CD4-positive, alpha-beta memory T cell (primary cell): ENCODE results near the gene MAP3K20. TPM values are rescaled to one million over a fixed set of nuclear protein-coding genes. Genes with fewer than 3 reads are reported as not detected.
"Not testable (repeated sequence)": the region's sequence is repeated elsewhere in the genome, so short reads cannot be mapped to it uniquely, and the experiment has no call there.

ENCODE experiments used
- CTCF ChIA-PET: fragments of 350-600 bp; sonication (Branson Sonifier 250); formaldehyde crosslinking; loops from one replicate; lab custom pipeline; 2021; ENCODE audit warnings: inconsistent platforms; ENCODE audit not compliant: partially characterized antibody; lab: Charles Lee
- POLR2A ChIA-PET: fragments of 350-600 bp; sonication (Branson Sonifier 250); formaldehyde crosslinking; loops from one replicate; lab custom pipeline; 2021; ENCODE audit not compliant: partially characterized antibody; lab: Charles Lee
- DNase-seq, 5 donors: peaks; one replicate each; pipeline versions ENCODE4 v3.0.0 to v3.0.0-alpha.2; 2020 to 2022; ENCODE audit warnings: mixed read lengths in 1 of 5
- H3K27ac ChIP-seq: one replicate; pipeline ENCODE4 v1.7.0; 2013; ENCODE audit warnings: low read depth, low read length
- H3K27me3 ChIP-seq: 2 replicates; pipeline ENCODE4 v1.7.0; 2013; ENCODE audit warnings: mild to moderate bottlenecking, low read length, moderate library complexity; ENCODE audit not compliant: insufficient read depth
- H3K36me3 ChIP-seq: 2 replicates; pipeline ENCODE4 v1.7.0; 2013; ENCODE audit warnings: mild to moderate bottlenecking, low read length, moderate library complexity; ENCODE audit not compliant: insufficient read depth
- H3K4me1 ChIP-seq: 2 replicates; pipeline ENCODE4 v1.7.0; 2013; ENCODE audit warnings: mild to moderate bottlenecking, low read length, moderate library complexity; ENCODE audit not compliant: insufficient read depth
- H3K4me3 ChIP-seq, 2 donors: one replicate each; pipeline ENCODE4 v1.7.0; 2013; ENCODE audit warnings: low read length in 2 of 2, mild to moderate bottlenecking in 1 of 2
- H3K9me3 ChIP-seq, 2 donors: one replicate each; pipeline ENCODE4 v1.7.0; 2013; ENCODE audit warnings: low read length in 2 of 2, control low read depth in 1 of 2; ENCODE audit not compliant: control insufficient read depth in 1 of 2
- H3K27ac Mint-ChIP-seq, 7 donors: one replicate each; pipeline ENCODE4 v1.8.0; 2020 to 2021; ENCODE audit warnings: mixed read lengths in 7 of 7, mild to moderate bottlenecking in 6 of 7, inconsistent platforms in 3 of 7, moderate library complexity in 3 of 7
- H3K27me3 Mint-ChIP-seq, 2 donors: one replicate each; pipeline ENCODE4 v1.8.0; 2020 to 2021; ENCODE audit warnings: mixed read lengths in 2 of 2
- H3K36me3 Mint-ChIP-seq, 2 donors: one replicate each; pipeline ENCODE4 v1.8.0; 2020 to 2021; ENCODE audit warnings: mixed read lengths in 2 of 2, inconsistent platforms in 1 of 2, mild to moderate bottlenecking in 1 of 2
- H3K4me1 Mint-ChIP-seq, 4 donors: one replicate each; pipeline ENCODE4 v1.8.0; 2020 to 2021; ENCODE audit warnings: mixed read lengths in 4 of 4, mild to moderate bottlenecking in 1 of 4
- H3K4me3 Mint-ChIP-seq, 8 donors: one replicate each; pipeline ENCODE4 v1.8.0; 2020 to 2021; ENCODE audit warnings: mixed read lengths in 8 of 8, mild to moderate bottlenecking in 7 of 8, moderate library complexity in 6 of 8, inconsistent platforms in 3 of 8
- H3K9me3 Mint-ChIP-seq, 8 donors: one replicate each; pipeline ENCODE4 v1.8.0; 2020 to 2021; ENCODE audit warnings: mixed read lengths in 8 of 8, mild to moderate bottlenecking in 5 of 8, inconsistent platforms in 3 of 8, moderate library complexity in 1 of 8
- intact Hi-C: fragments of 100-400 bp; cut with micrococcal nuclease; formaldehyde crosslinking; loops from one replicate; pipeline ENCODE4 v1.15.1; 2023
- polyA plus RNA-seq, 2 donors: library from polyadenylated mRNA; unstranded; fragments of 300-500 nt; fragmentation: Illumina TruSeq; gene quantifications; one replicate each; pipeline ENCODE4 v1.2.3, GENCODE V29; 2021
- total RNA-seq, 2 experiments: library from RNA; stranded (reverse); gene quantifications; one replicate each; pipeline ENCODE4 v1.2.3, GENCODE V29; 2021

MAP3K20 gene
- total and polyA plus RNA-seq, 4 experiments from 2014 or later, result 0.67 to 2.5 (median 0.82) TPM

- POLR2A ChIA-PET, result not testable (repeated sequence)
Observed at GRCh38 chr2:173301549-173301948, 225.9 kb downstream of the MAP3K20 start.

GRCh38 chr2:173305303-173305702 is 229.7 kb downstream of the MAP3K20 start:
- Histone ChIP-seq H3K4me1 (no peaks in the 10 kb centered on the region), H3K27me3 (no peaks in the 10 kb centered on the region), H3K36me3 (no peaks in the 10 kb centered on the region), H3K27ac (no peak overlapping the region), H3K9me3 (no peaks in the 10 kb centered on the region), H3K4me3 (no peak overlapping the region)
- CTCF ChIA-PET, result no interaction called here
- Mint-ChIP-seq H3K4me1 (no peaks in the 10 kb centered on the region), H3K27ac (no peak overlapping the region), H3K4me3 (no peak overlapping the region), H3K27me3 (peaks cover 0 to 2% of the 10 kb centered on the region in 2 donors), H3K36me3 (peaks cover 0 to 2% of the 10 kb centered on the region in 2 donors), H3K9me3 (peaks cover 0 to 13% (median 4%) of the 10 kb centered on the region in 8 donors)
- POLR2A ChIA-PET, result no interaction called here
- DNase-seq, result no peak
- intact Hi-C loops, result no loop called here

More at GRCh38 chr2:173301549-173301948, 225.9 kb downstream of the MAP3K20 start:
- H3K4me1 Mint-ChIP-seq, H3K4me1 ChIP-seq, H3K27ac Mint-ChIP-seq, H3K27me3 ChIP-seq, intact Hi-C loops, CTCF ChIA-PET, H3K4me3 Mint-ChIP-seq, H3K27ac ChIP-seq, H3K36me3 Mint-ChIP-seq, DNase-seq, H3K36me3 ChIP-seq, H3K27me3 Mint-ChIP-seq, H3K4me3 ChIP-seq: not testable (repeated sequence)
- peaks cover 0 to 11% of the 10 kb centered on the region in 2 donors for H3K9me3 ChIP-seq
- H3K9me3 Mint-ChIP-seq, result peaks cover 3 to 47% (median 25%) of the 10 kb centered on the region in 8 donors

- Mint-ChIP-seq H3K27ac (no peak overlapping the region), H3K4me1 (no peaks in the 10 kb centered on the region), H3K36me3 (no peaks in the 10 kb centered on the region), H3K27me3 (no peaks in the 10 kb centered on the region), H3K9me3 (no peaks in the 10 kb centered on the region), H3K4me3 (no peak overlapping the region)
- H3K27ac ChIP-seq, result no peak overlapping the region
- no peaks in the 10 kb centered on the region for H3K36me3 ChIP-seq
- H3K27me3 ChIP-seq, result no peaks in the 10 kb centered on the region
- intact Hi-C loops, result no loop called here
- ChIA-PET POLR2A (no interaction called here), CTCF (no interaction called here)
- no peaks in the 10 kb centered on the region for H3K4me1 ChIP-seq
- DNase-seq, result no peak
- H3K9me3 ChIP-seq, result no peaks in the 10 kb centered on the region
- no peak overlapping the region for H3K4me3 ChIP-seq
Observed at GRCh38 chr2:173307293-173307692, 231.6 kb downstream of the MAP3K20 start.

- H3K36me3 Mint-ChIP-seq, H3K4me1 Mint-ChIP-seq, intact Hi-C loops, POLR2A ChIA-PET, DNase-seq, H3K4me3 Mint-ChIP-seq, H3K9me3 ChIP-seq, H3K4me1 ChIP-seq, H3K9me3 Mint-ChIP-seq, CTCF ChIA-PET, H3K27me3 Mint-ChIP-seq, H3K27ac ChIP-seq, H3K36me3 ChIP-seq, H3K27ac Mint-ChIP-seq, H3K4me3 ChIP-seq, H3K27me3 ChIP-seq: not testable (repeated sequence)
Observed at GRCh38 chr2:173309370-173309769, 233.7 kb downstream of the MAP3K20 start.

- no peaks in the 10 kb centered on the region for H3K36me3 Mint-ChIP-seq
- no peaks in the 10 kb centered on the region for H3K9me3 Mint-ChIP-seq
Observed at GRCh38 chr2:173311844-173312606, 236.4 kb downstream of the MAP3K20 start.

More at GRCh38 chr2:173311844-173312606, 236.4 kb downstream of the MAP3K20 start:
- DNase-seq, result no peak
- ChIA-PET CTCF (no interaction called here), POLR2A (no interaction called here)
- H3K27me3 ChIP-seq, result no peaks in the 10 kb centered on the region
- no peak overlapping the region for H3K4me3 Mint-ChIP-seq
- H3K27ac Mint-ChIP-seq, result no peak overlapping the region
- no peaks in the 10 kb centered on the region for H3K36me3 ChIP-seq
- H3K4me3 ChIP-seq, result no peak overlapping the region
- intact Hi-C loops, result no loop called here
- H3K27ac ChIP-seq, result no peak overlapping the region
- H3K4me1 ChIP-seq, result no peaks in the 10 kb centered on the region
- no peaks in the 10 kb centered on the region for H3K9me3 ChIP-seq
- H3K27me3 Mint-ChIP-seq, result no peaks in the 10 kb centered on the region
- H3K4me1 Mint-ChIP-seq, result no peaks in the 10 kb centered on the region
